Occipital lobe (tissue), 2 donors: ENCODE results near the gene PSME1. TPM values are rescaled to one million over a fixed set of nuclear protein-coding genes. Genes with fewer than 3 reads are reported as not detected.

Experiments
- DNase-seq: peaks from one replicate; lab custom pipeline; 2025; lab: John Stamatoyannopoulos, UW
- total RNA-seq: library from RNA; depleted of rRNA; stranded (reverse); fragments of >200 nt; gene quantifications from one replicate; pipeline ENCODE4 v1.2.3, GENCODE V29; 2014

Gene PSME1
- total RNA-seq: 24.5 TPM

DNA sequence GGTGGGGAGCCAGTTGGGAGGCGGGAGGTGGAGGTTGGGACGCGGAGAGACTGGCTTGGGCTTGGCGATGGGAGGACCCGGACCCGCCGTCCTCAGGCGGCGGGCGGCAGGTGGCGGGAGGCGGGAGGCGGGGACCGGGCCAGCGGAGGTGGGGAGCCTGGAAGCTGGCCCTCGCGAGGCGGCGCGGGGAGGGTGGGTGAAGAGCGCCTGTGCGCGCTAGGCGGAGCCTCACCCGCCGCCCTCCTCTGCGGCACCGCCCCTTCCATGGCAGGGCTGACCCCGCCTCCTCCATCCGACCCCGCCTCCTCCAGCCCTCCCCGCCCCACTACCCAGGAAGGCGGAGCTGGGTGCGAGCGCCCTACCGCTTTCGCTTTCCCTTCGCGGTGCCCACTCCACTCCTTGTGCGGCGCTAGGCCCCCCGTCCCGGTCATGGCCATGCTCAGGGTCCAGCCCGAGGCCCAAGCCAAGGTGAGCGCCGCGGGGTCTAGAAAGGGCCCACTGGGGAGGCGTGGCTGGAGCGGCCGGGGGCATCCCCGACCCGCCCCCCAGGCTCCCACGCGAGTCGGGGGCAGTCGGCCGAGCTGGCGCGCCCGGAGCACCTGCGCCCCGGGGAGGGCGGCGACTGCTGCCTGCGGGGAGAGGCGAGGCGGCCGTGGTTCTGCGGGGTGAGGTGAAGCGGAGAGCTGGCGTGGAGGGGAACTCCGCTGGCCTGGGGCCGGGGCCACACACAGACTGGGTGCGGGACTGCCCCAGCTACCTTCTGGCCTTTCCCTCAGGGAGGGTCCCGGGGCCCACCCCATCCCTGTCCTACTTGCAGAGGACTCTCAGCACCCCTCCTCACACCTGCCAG is at the start of gene PSME1:
PSME1 (plus strand) TSS at position 361 of the 850 bp plus-strand sequence; CDS start at position 430, 69 bp downstream.
- peak; percentile 91 for DNase-seq

DNA sequence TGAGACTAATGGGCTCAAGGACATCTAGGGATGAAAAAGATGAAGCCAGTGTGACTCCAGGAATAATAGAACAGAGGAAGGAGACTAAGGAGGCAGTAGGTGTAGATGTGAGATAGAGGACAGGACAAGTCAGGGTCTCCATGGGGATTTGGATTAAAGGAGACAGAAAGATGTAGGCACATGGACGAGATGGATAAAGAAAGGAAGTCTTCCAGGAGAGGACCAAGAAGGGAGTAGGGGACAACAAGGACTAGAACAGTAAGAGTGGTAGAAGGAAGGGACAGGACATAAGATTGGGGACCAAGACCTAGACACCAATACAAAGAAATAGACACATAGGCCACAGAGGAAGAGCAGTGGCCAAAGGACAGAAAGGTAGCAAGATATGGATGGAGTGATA is 49.0 kb upstream of the PSME1 start:
- no peak for DNase-seq

DNA sequence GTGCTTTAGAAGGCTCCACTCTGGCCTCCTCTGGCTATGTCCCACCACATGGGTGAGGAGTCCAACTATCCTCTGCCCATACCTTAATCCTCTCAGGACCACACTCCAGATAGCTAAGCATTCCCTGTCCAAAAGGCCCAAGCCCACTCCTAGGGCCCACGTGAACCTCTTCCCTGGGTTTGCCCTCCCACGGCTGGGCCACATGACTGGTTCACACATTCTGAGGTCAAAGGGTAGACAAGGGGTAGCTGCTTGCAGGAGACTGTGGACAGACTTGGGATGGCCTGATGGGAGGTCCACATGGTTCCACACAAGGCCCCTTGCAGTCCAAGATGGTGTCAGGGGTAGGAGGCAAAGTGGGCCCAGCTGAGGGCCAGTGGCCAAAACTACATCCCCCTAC is 47.9 kb upstream of the PSME1 start:
- DNase-seq: no peak

DNA sequence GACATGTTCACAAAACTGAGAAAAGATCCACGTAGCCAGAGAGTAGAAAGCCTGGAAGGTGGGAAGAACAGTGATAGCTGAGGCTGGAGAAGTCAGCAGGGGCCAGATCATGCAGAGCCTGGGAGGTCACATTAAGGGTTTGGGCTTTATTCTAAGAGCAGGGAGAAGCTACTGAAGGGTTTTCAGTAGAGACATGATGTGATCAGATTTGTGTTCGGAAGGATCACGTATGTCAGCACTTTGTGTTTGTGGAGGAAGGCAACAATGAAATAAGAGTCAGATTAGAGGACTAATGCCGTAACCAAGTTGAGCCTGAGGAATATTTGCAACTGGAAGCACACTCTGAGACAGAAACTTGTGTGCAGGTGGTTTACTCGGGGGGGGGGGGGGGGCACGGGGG is 46.1 kb upstream of the PSME1 start:
- DNase-seq: no peak

DNA sequence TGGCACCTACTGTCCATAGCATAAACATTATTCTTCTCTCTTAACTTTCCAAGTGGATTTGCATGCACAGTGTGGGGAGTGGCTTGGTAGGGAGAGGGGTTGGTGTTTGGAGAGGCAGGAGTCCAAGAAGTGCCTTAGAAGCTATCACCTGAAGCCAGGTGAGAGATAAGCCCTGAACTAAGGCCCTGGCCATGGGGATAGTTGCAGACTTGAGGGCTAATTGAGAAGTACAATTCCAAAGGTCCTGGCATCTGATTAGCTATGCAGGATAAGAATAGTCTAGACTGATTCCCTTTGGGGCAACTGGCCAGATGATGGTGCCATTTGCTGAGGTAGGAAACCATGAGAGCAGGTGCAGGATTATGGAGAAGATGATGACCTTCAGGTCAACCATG is 43.9 kb upstream of the PSME1 start:
- DNase-seq: no peak

DNA sequence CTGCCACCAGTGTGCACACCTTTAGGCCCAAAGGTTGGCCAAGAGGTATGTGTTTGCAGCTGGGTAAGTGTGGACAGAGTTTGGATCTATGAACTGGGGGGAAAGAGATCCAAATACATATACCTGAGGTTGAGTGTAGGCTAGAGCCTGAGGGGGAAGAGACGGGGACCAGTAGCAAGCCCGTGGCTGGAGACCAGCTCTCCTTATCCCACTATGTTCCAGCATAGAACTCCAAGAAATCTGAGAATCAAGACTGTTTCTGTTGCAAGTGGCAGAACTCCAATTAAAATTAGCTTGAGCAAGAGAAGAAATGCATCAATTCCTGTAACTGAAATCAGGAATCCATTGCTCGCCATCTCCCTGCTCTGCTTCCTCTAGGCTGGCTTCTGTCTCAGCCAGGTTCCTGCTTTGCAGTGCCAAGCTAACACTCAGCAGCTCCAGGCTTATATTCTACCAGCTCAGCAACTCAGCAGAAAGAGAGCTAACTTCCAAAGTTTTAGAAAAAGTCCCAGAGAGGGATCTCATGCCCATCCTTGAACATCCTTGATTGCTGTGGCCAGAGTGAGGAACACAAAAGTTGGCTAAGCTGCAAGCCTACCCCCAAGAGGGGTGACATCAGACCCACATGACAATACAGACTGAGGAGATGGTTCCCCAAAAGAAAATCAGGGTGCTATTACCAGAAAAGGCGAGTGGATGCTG is 43.3 kb upstream of the PSME1 start:
- no peak for DNase-seq

DNA sequence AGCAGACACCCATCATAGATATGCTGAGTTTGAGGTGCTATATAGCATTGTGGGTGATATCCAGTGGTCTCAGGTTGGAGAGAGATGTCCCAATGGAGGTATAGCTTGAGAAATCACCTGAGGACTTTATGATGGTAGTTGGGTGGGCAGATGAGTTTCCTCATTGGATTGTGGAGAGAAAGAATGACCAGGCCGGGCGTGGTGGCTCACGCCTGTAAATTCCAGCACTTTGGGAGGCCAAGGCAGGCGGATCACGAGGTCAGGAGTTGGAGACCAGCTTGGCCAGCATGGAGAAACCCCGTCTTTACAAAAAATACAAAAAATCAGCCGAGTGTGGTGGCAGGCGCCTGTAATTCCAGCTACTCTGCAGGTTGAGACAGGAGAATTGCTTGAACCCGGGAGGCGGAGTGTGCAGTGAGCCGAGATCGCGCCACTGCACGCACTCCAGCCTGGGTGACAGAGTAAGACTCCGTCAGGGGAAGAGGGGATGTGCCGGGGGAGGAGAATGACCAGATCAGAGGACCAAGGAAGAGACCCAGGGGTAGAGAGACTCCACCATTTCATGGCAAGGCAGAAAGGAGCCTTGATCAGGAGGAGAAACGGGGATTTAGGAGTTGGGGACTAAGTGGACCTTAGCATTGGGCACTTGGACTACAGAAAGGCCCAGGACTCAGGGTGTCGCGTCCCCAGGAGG is 42.6 kb upstream of the PSME1 start:
- DNase-seq: no peak

DNA sequence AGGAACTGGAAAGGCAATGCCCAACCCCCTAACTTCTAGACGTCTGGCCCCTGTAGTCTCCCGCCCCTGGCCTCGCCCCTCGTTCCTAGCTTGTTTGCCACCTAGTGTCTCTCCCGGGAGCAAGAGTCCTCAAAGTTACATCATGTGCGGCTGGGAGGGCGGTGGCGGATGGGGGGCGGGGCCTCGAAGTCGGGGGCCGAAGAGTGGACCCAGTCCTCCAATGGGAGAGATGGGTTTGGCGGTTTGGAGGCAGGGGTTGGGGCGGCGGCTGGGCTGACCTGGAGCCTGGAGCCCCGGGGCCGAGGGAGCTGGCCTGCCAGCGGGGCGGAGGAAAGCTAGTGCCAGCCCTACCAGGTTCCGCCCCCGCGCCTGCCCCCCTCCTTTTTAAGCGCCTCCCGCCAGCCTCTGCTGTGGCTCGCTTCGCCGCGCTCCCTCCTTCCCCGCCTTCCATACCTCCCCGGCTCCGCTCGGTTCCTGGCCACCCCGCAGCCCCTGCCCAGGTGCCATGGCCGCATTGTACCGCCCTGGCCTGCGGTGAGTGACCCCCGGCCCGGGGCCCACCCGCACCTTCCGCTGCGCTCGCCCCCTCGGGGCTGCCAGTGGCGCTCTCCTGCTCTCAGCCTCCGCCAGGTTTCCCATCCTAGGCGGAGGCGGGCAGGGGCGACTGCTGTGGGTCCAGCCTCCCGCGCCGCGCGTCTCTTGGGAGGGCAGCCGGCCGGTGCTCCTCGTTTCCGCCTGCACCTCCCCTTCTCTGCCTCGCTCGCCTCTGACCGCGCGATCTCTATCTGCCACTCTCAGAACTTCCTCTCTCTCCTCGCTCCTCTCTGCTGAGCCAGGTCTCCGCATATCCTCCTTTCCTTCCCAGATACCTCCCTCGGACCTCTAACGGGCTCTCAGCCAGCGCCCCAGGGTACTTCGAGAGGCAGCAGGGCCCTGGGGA is 41.8 kb upstream of the PSME1 start, which contains the start of gene PCK2:
PCK2 (plus strand) TSS at position 411 of the 940 bp plus-strand sequence; CDS start at position 506, 95 bp downstream.
- DNase-seq: peak; percentile 72

DNA sequence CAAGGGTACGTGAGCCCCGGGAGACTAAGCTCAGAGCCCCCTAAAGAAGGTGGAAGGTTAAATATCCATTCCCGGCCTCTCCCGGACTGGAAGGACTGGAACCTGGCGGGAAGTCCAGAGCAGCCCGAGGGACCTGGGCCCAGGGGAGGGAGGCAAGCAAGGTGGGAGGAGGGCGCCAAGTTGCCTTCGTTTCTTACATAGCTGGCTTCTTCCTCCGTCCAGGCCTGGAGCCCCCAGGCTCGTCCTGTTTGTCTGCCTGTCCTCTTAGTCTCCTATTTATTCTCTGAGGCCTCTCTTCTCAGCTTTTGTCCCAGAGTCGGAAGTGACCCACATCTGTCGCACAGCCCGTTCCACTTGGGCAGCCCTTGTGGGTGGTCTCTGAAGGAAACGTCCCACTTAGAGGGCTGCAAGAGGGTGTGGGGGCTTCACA is 41.1 kb upstream of the PSME1 start:
- no peak for DNase-seq

DNA sequence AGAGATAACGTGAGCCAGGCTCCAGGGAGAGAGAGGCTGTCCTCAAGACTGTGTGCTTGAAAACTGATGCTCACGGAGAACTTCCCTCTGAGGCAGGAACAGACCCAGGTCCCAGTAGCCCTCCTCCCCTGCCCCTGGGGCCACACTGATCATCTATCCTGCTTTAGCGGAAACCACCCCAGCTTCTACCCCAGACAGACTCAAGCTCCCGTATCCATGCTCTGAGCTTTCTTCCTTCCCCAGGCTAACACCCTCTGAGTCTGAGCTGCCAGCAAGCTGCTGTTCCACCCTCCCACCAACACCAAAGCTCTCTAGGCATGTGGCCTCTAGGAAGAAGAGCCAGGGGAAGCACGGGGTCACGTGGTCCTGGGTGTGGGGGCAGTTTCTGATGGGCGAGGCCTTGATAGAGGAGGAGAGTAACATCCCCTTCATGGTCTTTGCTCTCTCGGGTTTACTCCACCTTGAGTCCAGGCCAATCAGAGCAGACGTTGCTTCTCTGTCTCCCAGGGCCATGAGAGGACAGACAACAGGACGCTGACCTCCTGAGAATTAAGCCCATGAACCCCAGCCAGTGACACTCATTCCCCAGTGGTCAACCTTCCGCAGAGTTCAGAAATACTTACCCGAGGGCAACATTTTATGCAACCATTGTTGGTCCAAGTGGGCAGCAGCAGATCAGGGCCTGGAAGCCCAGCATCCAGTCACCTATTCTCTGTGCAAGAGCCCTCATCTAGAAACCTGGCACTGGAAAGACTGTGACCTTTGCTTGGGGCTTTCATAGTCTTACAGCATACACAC is 40.5 kb upstream of the PSME1 start:
- no peak for DNase-seq

DNA sequence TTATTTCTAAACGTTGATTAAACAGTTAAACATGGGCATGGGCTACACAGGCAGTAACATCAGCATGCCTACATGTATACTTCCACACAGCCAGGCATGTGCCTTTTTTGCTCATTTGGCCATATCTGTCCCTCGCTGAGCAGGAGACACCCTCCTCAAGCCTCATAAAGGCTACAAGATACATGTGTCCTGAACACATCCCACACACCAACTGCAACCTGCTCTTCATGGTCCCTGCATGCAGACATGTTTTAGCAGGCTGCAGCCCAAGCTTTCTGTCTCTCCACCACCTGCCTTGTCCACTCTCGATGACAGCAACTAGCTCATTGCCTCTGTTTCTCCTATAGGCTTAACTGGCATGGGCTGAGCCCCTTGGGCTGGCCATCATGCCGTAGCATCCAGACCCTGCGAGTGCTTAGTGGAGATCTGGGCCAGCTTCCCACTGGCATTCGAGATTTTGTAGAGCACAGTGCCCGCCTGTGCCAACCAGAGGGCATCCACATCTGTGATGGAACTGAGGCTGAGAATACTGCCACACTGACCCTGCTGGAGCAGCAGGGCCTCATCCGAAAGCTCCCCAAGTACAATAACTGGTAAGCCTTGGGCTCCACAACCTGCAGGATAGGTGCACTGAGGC is 39.3 kb upstream of the PSME1 start:
- DNase-seq: no peak

DNA sequence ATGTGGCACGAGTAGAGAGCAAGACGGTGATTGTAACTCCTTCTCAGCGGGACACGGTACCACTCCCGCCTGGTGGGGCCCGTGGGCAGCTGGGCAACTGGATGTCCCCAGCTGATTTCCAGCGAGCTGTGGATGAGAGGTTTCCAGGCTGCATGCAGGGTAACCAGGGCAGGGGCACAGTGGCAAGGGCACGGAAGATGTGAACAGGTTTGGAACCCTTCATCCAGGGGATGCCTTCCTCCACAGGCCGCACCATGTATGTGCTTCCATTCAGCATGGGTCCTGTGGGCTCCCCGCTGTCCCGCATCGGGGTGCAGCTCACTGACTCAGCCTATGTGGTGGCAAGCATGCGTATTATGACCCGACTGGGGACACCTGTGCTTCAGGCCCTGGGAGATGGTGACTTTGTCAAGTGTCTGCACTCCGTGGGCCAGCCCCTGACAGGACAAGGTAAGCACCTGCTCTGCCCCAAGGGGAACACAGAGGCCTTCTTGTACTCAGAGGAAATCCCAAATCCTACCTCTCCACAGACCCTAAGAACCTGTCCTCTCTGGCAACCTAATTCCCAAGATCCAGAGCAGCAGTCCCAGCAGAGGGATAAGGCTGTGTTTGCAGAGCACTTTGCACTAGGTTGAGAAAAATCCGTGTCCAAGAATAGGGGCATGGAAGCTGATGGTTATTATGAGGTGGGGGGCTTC is 37.6 kb upstream of the PSME1 start:
- no peak for DNase-seq

DNA sequence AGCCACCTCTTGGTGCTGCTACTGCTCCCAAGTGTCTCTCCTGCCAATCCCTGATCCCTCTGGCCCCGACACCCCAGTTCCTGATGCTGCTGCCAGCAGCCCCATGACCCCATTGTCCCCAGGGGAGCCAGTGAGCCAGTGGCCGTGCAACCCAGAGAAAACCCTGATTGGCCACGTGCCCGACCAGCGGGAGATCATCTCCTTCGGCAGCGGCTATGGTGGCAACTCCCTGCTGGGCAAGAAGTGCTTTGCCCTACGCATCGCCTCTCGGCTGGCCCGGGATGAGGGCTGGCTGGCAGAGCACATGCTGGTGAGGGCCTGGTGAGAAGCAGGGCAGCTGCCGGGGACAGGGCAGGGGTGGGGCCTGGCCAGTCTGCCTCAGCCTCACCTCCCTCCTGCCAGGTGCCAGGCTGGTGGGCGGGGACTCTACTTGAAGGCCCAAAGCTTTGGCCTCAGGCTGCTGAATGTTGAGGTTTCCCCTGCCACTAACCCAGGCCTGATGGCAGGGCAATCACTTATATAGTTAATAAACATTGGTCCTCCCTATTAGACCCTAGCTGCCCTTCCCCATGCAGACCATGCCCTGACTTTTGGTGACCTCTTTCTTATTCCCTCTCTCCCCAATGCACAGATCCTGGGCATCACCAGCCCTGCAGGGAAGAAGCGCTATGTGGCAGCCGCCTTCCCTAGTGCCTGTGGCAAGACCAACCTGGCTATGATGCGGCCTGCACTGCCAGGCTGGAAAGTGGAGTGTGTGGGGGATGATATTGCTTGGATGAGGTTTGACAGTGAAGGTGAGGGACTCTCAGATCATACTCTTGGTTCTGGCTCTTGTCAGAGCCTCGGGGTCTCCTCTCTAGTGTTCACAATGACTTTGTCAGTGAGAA is 36.8 kb upstream of the PSME1 start:
- DNase-seq: no peak

DNA sequence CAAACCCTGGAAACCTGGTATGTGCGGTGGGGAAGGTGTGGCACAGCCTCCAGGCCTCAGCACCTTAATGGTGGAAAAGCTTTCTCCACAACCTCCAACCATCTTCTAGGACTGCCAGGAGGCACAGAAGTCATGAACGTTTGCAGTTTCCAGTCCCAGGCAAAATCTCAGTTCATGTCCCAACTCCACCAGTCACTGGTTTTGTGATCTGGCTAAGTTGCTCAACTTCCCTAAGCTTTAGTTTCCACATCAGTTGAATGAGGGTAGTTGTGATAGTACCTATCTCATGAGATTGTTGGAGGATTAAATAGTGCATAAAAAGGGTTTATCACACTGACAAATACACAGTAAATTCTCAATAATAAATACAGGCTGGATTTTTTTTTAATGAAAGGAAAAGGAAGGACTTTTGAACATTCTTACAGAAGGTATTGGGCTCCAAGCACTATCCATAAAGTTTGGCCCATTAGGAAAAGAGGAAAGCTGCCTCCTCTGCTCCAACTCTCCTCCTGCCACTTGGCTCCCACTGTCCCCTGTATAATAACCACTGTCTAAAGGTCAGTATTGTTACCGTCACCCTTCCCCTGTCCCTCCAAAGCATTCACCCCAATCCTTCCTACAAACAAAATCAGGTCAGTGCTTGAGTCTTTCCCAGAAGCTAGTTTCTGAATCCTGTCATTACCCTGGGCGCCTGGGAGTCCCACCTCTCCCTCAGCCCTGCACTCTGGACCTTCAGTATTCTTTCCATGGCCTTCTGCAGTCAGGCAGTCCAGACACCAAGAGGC is 35.6 kb upstream of the PSME1 start:
- DNase-seq: no peak

DNA sequence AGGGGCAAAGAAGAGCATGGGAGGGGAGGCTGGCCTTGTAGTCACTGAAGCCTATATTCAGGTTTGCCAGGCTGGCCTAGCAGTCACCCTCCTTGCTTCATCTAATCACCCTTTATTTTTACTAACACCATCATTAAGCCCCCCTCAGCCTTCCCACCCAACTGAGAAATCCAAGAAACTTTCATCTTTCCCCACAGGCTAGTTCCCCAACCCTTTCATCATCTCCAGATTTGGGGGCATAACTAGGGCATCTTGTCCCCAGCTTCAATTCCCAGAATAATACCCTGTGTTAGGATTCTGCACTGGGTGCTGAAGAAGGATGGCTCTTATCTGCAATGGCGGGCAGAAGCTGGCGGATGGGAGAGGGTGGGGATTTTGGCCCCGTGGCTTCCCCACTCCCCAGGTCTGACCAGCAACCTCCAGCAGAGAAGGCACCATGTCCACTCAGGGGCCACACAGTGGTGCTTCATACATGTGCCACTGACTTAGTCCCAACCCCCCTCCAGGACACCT is 35.0 kb upstream of the PSME1 start:
- no peak for DNase-seq

DNA sequence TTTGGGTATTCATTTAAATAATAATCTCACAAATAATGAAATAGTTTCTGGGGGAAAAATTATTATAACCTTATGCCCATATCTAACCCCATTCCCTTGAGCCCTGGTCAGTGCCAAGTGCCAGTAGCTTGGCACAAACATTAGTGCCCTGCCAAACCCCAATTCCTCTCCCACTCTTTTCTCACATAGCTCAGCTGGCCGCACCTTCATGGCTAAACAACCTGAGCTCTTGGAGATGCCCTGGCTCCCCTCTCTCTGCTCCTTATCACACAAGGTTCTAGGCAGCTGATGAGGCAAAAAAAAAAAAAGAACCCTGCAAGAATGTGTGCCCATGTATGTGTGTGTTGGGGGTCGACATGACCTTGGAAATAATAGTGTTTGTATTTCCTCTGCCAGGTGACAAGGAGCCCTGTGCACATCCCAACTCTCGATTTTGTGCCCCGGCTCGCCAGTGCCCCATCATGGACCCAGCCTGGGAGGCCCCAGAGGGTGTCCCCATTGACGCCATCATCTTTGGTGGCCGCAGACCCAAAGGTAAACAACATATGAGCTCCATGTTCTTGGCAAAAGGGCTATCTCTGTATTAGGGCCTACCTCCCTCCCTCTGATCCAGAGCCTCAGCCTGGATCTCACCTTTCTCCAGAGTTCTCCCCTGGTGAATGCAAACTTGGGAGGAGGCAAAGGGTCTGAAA is 33.5 kb upstream of the PSME1 start:
- no peak for DNase-seq
